Epithelial cell of proximal tubule (primary cell): Measurements from ENCODE around the gene OR5M8. TPM values are rescaled to one million over a fixed set of nuclear protein-coding genes. Genes with fewer than 3 reads are reported as not detected.
A peak's percentile ranks its signal among the peaks of the same experiment; 100 is the strongest.

Experiments
- DNase-seq: peaks from one replicate; pipeline ENCODE4 v3.0.0-alpha.2; 2011; ENCODE audit warnings: low read depth
- H3K4me3 ChIP-seq: 2 replicates; pipeline ENCODE4 v1.5.1; 2011; ENCODE audit warnings: low read depth, mild to moderate bottlenecking, low read length
- CTCF ChIP-seq: conservative IDR thresholded peaks from 2 replicates; pipeline ENCODE4 v1.5.1; 2012; ENCODE audit warnings: low read depth, mild to moderate bottlenecking, low read length
- total RNA-seq: library from RNA; depleted of rRNA; stranded (reverse); fragments of >200 nt; gene quantifications from 2 replicates; pipeline ENCODE4 v1.2.3, GENCODE V29; 2015

OR5M8 gene
- total RNA-seq, 1 donor from 2014 or later = not detected

- no peak for DNase-seq
- TF ChIP-seq CTCF = no peak
- H3K4me3 ChIP-seq = no peak overlapping the region
Measured at GRCh38 chr11:56495117-56495516, 3.9 kb upstream of the OR5M8 start.

GRCh38 chr11:56486801-56487200 is 4.4 kb downstream of the OR5M8 start:
- no peak overlapping the region for H3K4me3 ChIP-seq
- DNase-seq = no peak
- TF ChIP-seq CTCF = no peak

GRCh38 chr11:56474729-56475235 is 16.4 kb downstream of the OR5M8 start:
- no peak for TF ChIP-seq CTCF
- no peak for DNase-seq
- no peak overlapping the region for H3K4me3 ChIP-seq

GRCh38 chr11:56473252-56473651 is 17.9 kb downstream of the OR5M8 start, which contains the start of gene OR5M3:
TSS of gene OR5M3 (minus strand) at chr11:56473352. CDS start at chr11:56470497, 2,855 bp downstream.
- DNase-seq = no peak
- TF ChIP-seq CTCF = no peak
- H3K4me3 ChIP-seq = no peak within 1 kb of the TSS

- TF ChIP-seq CTCF = no peak
- H3K4me3 ChIP-seq = no peak overlapping the region
- DNase-seq = peak; percentile 33
Measured at GRCh38 chr11:56457076-56457475, 34.1 kb downstream of the OR5M8 start.

GRCh38 chr11:56453521-56453920 is 37.6 kb downstream of the OR5M8 start:
- no peak for TF ChIP-seq CTCF

More at GRCh38 chr11:56453521-56453920, 37.6 kb downstream of the OR5M8 start:
- DNase-seq = no peak
- H3K4me3 ChIP-seq = no peak overlapping the region

Other genes starting within 250 kb of the OR5M8 start
- not detected in 2 replicates for gene OR5T3, start 239.1 kb downstream of the OR5M8 start, total RNA-seq
- gene OR5T1, start 217.2 kb downstream of the OR5M8 start, total RNA-seq = not detected in 2 replicates
- not detected in 2 replicates for gene OR8H1, start 199.1 kb downstream of the OR5M8 start, total RNA-seq
- gene OR8K3, start 176.2 kb downstream of the OR5M8 start, total RNA-seq = not detected in 2 replicates
- not detected in 2 replicates for gene OR8K1, start 145.3 kb downstream of the OR5M8 start, total RNA-seq
- not detected in 2 replicates for gene OR8J1, start 137.1 kb downstream of the OR5M8 start, total RNA-seq
- gene OR8U1, start 115.7 kb downstream of the OR5M8 start, total RNA-seq = not detected in 2 replicates
- not detected in 2 replicates for gene OR5AL1, start 78.7 kb downstream of the OR5M8 start, total RNA-seq
- gene OR5M3, start 18.0 kb downstream of the OR5M8 start, total RNA-seq = not detected in 2 replicates
- gene OR5M11, start 51.9 kb upstream of the OR5M8 start, total RNA-seq = not detected in 2 replicates
- gene OR5M10, start 86.4 kb upstream of the OR5M8 start, total RNA-seq = not detected in 2 replicates
- gene OR5M1, start 123.5 kb upstream of the OR5M8 start, total RNA-seq = not detected in 2 replicates
- gene OR5AP2, start 151.1 kb upstream of the OR5M8 start, total RNA-seq = not detected in 2 replicates
- gene OR5AR1, start 172.3 kb upstream of the OR5M8 start, total RNA-seq = not detected in 2 replicates
- gene OR9G1, start 207.7 kb upstream of the OR5M8 start, total RNA-seq = not detected in 2 replicates